Measurements from ENCODE around the gene PRSS56. TPM values are rescaled to one million over a fixed set of nuclear protein-coding genes. Genes with fewer than 3 reads are reported as not detected.

The PRSS56 gene
- total and polyA plus RNA-seq, 2 of the 8 experiments (the other 6 are each of a cell fraction or from before 2014, with no cell fraction given) = 0.03 TPM; not detected in 1

DNA sequence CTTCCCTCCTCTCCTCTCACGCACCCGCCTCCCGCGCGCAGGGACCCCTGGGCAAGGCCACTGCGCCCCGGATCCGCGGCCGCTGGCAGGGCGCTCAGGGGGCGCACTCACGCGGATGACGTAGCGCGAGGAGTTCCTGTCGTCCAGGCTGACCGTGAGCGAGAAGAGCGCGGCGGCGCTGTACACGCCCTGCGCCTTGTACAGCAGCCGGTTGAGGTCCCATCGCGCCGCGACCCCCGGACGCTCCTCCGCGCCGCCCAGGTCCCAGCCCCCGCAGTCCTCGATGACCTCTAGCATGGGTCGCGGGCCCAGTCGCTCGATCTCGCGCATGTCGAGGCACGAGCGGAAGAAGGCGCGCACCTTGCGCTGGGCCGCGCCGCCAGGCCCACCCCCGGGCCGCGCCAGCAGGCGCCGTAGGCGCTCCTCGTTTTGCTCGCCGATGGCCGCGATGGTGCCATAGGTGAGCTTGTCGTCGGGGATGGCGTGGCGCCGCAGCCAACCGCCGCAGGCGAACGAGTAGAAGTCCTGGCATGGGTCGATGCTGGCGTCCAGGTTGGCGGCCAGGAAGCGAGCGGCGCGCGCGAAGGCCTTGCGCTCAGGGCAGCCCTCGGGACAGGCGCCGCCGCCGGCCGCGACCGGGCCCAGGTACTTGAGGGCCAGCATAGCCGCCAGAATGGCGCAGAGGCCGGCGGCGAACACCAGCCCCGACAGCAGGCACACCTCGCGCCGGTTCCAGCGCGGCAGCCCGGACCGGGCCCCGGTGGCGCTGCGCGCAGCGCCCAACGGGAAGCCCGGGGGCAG lies 34.2 kb upstream of the PRSS56 start (continued):
- TF ChIP-seq TAF1 (IDR thresholded peaks at IDR 0.05; ENCODE audit: low read depth, low read length) (no peak), CHD7 (IDR thresholded peaks at IDR 0.05; ENCODE audit: insufficient replicate concordance, low read length) (no peak), POU5F1 (IDR thresholded peaks at IDR 0.05; ENCODE audit: low read depth, low read length) (no peak), RNF2 (IDR thresholded peaks at IDR 0.05; ENCODE audit: borderline replicate concordance, low read depth, low read length, missing control alignments, poor library complexity, severe bottlenecking) (peak; percentile 45), KDM4A (IDR thresholded peaks at IDR 0.05; ENCODE audit: low read depth, low read length, severe bottlenecking) (peak; percentile 54)
- TF ChIP-seq, protein P1, sequence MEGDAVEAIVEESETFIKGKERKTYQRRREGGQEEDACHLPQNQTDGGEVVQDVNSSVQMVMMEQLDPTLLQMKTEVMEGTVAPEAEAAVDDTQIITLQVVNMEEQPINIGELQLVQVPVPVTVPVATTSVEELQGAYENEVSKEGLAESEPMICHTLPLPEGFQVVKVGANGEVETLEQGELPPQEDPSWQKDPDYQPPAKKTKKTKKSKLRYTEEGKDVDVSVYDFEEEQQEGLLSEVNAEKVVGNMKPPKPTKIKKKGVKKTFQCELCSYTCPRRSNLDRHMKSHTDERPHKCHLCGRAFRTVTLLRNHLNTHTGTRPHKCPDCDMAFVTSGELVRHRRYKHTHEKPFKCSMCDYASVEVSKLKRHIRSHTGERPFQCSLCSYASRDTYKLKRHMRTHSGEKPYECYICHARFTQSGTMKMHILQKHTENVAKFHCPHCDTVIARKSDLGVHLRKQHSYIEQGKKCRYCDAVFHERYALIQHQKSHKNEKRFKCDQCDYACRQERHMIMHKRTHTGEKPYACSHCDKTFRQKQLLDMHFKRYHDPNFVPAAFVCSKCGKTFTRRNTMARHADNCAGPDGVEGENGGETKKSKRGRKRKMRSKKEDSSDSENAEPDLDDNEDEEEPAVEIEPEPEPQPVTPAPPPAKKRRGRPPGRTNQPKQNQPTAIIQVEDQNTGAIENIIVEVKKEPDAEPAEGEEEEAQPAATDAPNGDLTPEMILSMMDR (IDR thresholded peaks at IDR 0.05; ENCODE audit: control extremely low read depth in 1 of 3, insufficient read depth in 1 of 3, low read depth in 1 of 3, low read length in 3 of 3) = no peak

Data from H1 (cell line).